Activated CD4-positive, CD25-positive, alpha-beta regulatory T cell (primary cell): Measurements from ENCODE around the gene CDH22.

Experiments
- DNase-seq, 4 experiments: peaks; one replicate each; lab custom pipeline; 2025; lab: John Stamatoyannopoulos, UW

The CDH22 gene

DNA sequence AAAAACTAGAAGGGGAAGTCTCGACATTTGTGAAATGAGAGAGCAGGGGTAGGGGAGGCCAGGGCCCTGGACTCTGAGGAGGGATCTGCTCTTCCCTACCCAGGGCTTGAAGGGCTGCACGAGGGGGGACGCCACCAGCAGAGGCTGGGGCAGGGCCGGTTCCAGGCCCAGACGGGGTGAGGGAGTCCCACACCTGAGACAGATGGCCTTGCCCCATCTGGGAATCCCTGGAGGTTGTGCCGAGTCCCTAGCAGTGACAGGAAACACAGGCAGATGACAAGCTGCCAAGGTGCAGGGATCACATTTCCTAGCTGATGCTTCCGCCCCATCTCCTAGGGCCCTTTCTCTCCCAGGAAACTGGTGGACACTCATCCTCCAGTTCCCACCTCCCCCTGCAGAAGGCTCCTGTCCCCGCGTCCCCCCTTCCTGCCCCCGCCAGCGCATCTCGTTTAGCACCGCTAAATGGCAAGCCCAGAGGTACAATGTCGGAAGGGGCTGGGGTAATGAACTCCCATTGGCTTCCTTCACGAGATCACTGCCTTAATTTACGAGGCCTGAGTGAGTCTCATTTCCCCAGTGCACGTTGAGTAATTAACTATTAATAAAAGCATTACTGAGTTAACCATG, 35.2 kb upstream of the CDH22 start:
- no peak for DNase-seq

DNA sequence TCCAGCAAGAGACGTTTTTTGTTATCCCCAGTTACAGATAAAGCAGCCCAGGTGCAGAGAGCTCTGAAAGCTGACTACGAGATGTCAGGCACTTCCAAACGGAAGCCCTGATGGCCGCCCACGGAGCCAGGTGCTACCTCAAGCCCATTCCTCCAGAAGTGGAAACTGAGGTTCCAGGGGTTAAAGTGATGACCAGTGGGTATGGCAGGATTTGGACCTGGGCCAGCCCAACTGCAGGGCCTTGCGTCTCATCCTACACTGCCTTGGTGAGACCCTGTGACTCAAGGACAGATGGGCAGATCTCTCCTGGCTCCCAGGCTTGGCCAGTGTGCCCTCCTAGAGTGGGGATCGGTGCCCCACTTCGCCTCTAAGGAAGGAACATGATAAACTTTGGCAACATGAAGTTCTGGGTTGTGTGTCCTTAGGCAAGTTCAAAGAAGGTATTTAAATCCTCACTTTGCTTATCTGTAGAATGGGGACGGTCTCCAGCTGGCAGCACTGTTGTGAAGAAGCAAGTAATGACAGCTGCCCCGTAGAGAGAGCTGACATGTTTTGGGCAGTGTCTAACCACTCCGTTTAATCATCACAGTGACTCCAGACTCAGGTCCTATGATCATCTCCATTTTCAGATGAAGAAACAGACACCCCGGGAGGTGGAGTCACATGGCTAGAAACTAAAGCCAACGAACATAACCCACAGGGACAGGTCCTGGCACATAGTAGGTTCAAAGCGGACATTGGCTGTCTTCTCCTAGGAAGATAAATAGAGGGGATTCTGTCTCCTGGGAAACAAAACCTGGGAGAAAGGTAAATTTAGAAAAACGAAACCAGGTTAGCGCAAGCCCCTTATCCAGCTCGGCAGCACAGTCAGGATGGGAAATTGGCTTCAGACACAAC, 34.4 kb upstream of the CDH22 start:
- no peak for DNase-seq

GRCh38 chr20:46342010-46342378, 33.7 kb upstream of the CDH22 start:
- DNase-seq, result no peak

DNA sequence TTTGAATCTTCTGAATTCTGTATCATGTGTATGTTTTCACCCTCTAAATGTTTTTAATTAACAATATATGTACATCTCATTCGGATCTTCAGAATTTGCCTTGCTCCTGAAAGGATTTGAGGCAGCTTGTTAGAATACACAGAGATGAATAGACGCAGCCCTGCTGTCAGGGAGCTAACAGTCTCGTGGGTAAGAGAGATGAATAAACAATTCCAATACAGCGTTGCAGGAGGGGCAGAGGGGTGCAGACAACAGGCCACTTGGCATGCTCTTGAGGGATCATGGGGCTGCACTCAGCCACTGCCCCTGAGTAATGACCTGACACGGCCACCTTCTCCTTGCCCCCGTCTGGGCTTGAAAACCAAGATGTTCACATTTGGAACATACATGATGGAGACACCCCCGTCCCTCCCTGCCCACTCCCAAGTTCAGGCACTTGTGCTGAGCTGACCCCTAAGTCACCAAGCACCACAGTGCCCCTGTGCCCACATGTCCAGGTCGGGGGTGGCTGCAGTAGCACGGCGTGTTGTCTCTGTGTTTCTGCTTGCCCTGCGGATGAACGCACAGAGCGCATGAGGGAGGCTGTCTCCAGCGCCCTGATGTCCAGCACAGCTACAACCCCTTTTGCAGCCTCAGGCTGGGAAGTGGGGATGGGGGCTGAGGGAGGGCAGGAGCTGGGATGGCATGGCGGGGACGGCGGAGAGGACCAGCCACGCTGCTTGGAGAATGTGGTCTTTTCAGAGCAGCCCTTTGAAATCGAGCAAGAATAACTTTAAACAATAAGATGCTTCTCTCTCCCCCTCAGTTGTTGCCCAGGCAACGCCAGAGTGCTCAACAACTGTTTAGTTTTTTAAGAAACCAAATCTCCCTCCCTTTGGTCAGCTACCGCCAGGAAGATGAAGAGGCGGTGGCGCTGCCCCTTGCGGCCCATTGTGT, 33.0 kb upstream of the CDH22 start:
- no peak for DNase-seq

- no peak for DNase-seq
Observed at GRCh38 chr20:46339037-46339436, 30.7 kb upstream of the CDH22 start.

- DNase-seq, result no peak
Observed at GRCh38 chr20:46336735-46337134, 28.4 kb upstream of the CDH22 start.

- no peak for DNase-seq
Observed at GRCh38 chr20:46334303-46334904, 26.1 kb upstream of the CDH22 start.

DNA sequence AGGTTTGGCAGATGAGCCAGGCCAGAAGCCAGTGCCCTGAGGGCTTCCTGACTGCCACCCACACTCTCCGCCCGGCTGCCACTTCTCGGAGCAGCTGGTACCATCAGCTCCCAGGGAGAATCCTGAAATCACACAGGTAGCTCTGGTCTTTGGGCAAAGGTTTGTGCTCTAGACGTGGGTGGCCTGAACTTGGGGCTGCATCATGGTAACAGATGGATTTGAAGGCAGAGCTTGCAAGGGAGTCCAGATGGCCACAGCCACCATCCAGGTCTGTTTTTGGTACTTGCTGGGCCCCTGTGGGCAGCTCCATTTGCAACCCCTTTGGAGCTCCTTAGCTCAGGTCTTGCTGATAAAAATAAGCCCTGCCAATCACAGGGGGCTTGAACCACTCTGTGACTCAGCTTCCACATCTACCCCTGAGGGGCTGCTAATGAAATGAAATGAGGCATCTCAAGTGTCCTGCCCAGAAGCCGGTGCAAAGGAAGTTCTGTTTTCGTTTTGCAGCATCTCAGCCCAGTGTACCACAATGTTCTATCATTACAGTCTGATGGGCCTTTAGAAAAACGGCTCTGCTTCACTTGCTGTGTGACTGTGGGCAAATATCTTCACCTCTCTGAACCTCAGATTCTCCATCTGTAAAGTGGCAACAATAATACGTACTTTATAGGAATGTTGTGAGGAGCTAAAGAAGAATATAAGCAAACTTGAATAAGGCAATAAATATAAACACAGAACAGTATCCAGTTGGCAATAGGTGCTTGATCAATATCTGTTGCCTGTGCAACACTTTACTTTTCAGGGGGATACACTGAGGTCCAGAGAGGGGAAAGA, 25.1 kb upstream of the CDH22 start:
- DNase-seq, result no peak

DNA sequence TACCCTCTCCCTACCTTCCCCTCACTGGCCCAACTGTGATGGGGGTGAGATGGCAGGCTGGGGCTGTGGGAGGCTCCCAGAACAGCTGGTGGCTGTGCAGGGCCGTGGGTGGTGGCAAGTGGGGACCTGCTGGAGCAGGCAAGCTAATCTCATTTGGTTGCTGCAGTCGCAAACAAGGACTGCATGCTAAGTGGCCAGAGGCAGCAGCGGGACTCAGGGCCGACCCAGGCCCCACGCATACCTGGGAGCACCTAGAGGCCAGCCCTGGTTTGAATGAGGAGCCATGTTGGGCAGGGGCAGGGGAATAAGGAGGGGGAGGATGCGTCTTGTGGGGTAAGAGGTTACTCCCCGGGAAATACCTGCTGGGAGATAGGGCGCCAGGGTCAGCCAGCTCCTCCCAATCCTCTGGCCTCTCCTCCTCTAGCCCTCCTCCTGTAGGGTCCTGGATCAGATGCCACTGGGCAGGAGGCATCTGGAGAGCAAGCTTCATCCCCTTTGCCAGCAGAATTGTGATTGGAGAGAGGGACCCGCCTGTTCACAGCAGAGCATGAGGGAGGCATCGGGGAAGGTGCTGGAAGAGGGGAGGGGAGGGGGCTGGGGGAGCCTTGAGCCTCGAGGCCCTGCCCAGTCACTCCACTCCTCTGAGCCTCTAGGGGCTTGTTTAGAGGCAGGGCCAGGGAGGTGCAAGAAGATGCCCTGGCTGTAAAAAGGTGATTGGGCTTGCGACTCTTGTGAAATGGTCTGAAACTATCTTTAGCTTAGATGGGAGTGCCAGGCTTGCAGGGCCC, 24.3 kb upstream of the CDH22 start:
- no peak for DNase-seq

DNA sequence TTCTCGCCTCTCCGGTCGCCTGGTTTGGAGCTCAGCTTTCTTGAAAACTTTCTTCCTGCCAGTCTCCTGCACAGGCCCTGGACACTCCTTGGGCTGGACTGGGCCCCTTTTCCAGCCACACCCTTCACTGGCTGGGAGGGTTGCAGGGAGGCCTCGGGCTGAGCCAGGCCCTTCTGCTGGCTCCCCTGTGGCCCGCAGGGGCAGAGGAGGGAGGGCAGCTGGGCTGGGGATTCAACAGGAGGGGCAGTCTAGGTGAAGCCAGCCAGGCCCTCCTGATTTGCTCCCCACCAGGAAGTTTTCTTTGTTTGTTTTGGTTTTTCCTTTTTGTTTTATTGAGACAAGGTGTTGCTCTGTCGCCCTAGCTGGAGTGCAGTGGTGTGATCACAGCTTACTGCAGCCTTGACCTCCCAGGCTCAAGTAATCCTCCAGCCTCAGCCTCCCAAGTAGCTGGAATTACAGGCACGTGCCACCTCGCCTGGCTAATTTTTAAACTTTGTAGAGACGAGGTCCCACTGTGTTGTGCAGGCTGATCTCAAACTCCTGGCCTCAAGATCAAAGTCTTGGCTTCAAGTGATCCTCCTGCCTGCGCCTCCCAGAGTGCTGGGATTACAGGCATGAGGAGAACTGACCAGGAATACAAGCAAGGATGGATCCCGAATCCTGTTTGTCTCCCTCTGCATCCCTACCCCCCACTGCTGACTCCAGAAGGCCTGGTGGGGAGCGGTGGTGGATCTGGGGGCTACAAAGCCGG, 23.5 kb upstream of the CDH22 start:
- DNase-seq, result no peak

DNA sequence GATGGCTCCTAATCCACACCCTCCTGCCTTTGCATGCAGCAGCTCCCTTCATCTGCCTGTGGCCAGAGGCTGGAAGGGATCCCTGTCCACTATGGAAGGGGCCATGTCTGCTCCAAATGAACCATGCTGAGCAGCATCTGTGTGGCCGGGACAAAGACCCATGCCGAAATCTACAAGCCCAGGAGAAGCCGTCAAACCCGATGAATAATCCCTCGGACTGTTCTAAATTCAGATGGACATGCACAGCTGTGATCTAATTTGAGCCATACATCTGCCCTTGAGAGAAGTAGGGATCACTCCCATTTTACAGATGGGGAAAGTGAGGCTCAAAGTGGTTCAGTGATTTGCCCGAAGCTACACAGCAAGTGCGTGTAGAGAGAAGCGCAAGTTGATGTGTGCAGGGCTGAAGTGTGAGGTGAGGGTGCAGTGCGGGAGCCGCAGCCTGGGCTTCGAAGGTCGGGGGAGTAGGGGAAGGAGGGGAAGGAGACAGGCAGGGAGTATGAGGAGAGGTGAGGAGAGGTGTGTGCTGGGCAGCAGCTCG, 22.6 kb upstream of the CDH22 start:
- no peak for DNase-seq

DNA sequence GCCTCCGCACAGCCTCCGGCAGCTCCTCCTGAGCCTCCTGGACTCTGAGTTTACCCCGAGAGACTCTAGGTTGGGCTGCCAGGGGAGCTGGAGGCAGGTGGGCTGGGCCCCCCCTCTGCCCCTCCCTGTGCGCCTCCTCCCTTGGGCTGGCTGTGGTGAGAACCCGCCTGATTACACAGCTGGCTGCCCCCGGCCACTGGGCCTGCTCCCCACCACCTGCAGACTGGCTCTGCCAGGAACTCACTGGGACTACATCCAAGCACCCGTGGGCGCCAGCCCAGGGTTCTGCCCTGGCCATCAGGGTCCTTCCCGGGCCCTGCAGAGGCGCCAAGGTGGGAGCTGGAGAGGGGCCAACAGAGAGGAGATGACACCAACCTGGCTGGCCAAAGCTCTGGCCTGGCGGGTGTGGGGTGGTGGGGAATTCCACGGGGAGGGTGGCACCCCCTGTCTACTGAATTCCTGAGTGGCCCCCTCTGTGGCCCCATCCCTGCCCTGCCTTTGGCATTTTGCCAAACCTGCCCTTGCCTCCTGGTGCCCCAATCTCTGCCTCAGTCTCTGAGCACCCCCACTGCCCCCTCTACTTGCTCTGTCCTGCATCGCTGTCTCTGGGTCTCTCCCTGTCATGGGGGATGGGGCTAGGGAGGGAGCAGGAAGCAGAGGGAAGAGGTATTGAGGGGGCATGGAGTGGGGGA, 21.9 kb upstream of the CDH22 start:
- no peak for DNase-seq

GRCh38 chr20:46328200-46328882, 20.0 kb upstream of the CDH22 start:
- DNase-seq, result no peak

DNA sequence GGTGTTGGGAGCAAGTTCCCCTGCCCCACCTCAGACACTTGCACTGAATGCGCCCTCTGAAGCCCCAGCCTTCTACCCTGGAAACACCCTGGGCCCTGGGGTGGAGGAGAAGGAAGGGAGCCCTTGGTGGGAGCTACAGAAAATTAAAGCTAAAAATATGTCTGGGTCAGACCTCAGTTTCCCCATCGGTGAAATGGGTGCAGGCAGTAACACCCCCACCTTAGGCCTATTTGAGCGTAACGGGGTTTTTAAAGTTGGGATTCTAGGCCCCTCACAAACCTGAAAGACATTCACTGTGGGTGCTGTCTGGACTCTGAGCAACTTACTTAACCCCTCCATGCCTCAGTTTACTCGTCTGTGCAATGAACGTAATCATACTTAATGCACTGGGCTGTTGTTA, 19.3 kb upstream of the CDH22 start:
- no peak for DNase-seq

GRCh38 chr20:46325789-46326188, 17.5 kb upstream of the CDH22 start:
- DNase-seq, result no peak

GRCh38 chr20:46324960-46325703, 16.8 kb upstream of the CDH22 start:
- DNase-seq, result no peak

GRCh38 chr20:46324379-46324778, 16.1 kb upstream of the CDH22 start:
- DNase-seq, result no peak
